Left hindlimb (tissue), 1 donor: ENCODE results near the gene NRG3.
"Not testable (repeated sequence)": the region's sequence is repeated elsewhere in the genome, so short reads cannot be mapped to it uniquely, and the experiment has no call there.

ENCODE experiments used
- DNase-seq: peaks from one replicate; pipeline ENCODE4 v3.0.0-alpha.2; 2018

NRG3 gene

DNA sequence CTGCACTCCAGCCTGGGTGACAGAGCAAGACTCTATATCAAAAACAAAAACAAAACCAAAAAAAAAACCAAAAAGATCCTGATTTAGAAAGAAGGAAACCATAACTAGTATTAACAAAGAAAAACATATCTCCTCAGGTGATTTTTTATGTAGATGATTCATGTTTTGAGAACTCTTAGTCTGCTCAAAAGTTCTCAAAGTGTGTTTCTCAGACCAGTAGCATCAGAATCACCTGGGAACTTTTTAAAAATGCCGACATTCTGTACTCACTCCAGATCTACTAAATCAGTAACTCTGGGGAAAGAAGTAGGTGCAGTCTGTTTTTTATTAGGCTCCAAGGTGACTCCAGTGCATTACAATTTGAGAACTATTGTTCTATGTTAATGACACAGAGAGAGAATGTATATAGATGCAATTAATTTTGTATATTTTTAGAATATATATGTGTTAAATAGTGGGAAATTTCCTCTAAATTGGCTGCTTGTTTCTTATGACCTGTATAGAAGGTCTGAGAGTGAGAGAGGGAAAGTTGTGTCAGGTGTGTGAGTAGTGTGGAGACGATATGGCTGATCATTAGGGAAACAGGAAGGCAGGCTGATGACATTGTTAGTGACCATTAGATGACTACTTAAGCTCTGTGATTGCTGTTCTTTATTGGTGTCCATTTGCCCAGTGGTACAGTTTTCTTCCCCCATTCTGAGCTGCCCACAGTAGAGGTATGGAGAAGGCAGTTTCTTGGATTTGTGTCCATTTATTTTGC, 1075.0 kb downstream of the NRG3 start:
- no peak for DNase-seq

DNA sequence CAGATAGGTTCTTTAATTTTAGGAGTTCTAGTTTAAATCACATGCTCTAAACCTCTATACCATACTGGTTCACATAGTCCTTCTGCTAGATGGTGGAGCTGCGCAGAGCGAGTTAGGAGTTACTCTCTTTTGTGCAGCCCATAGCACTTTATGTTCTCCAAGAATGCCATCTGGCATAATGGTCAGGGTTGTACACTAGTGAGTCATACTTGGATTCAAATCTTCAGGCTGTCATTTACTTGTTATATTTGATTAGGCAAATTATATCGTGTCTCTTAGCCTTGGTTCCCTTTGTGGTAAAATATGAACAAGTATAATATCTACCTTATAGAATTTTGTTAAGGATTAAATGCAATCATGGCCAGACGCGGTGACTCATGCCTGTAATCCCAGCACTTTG, 1078.3 kb downstream of the NRG3 start:
- no peak for DNase-seq

DNA sequence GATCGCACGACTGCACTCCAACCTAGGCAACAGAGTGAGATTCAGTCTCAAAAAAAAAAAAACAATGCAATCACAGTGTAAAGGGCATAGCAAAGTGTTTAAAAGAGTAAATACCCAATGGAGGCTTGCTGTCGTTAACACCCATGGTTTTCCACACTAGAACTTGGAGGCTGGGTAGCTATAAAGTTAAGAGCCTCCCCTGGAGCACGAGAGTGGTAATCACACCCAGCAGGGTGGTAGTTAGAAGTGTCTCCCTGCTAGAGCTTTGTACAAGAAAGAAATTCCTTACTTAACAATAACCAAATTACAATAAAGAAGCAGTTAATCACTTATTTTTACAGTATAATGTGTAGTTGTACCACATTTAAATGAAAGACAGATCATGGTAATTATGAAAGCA, 1078.9 kb downstream of the NRG3 start:
- no peak for DNase-seq

DNA sequence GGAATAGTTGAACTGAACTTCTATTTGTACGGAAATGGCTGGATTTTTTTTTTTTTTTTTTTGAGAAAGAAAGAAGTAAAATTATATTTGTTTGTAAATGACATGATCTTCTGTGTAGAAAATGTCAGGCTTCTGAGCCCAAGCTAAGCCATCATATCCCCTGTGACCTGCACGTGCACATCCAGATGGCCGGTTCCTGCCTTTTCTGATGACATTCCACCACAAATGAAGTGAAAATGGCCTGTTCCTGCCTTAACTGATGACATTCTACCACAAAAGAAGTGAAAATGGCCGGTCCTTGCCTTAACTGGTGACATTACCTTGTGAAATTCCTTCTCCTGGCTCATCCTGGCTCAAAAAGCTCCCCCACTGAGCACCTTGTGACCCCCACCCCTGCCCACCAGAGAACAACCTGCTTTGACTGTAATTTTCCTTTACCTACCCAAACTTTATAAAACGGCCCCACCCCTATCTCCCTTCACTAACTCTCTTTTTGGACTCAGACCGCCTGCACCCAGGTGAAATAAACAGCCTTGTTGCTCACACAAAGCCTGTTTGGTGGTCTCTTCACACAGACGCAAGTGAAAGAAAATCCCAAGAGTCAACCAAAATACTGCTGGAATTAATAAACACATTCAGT, 1085.5 kb downstream of the NRG3 start:
- not testable (repeated sequence) for DNase-seq

DNA sequence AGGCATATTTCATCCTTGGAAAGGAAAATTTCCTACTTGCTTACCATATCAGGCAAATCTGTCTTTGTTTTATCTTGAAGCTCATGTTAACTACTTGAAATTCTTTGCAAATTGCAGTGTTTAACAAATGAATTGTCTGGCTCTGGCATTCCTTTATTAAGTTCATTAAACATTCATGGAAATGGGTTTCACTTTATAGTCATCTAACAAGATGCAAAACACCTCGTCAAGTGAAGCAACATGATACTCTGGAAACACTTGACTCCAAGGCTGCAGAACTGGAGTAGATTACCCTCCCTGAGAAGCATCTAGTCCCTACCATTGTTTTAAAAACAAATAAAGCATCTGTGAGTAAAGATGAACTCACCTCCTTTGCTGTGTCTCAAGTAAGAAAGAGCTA, 1086.9 kb downstream of the NRG3 start:
- DNase-seq: no peak

DNA sequence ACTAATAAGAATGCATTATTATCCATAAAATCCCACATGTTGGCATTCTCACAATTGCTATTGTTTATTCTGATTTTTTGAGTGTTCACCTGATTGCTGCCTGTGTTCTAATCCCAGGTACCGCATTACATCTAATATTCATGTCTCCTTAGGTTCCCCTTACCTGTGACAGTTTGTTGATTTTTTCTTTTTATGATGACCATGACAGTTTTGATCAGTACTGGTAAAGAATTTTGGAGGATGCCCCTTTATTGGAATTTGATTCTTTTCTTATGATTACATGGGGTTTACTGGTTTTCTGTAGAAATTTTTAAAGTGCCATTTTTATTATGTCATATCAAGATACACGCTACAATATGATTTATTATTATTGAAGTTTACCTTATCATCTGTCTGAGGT, 1091.1 kb downstream of the NRG3 start:
- DNase-seq: no peak

DNA sequence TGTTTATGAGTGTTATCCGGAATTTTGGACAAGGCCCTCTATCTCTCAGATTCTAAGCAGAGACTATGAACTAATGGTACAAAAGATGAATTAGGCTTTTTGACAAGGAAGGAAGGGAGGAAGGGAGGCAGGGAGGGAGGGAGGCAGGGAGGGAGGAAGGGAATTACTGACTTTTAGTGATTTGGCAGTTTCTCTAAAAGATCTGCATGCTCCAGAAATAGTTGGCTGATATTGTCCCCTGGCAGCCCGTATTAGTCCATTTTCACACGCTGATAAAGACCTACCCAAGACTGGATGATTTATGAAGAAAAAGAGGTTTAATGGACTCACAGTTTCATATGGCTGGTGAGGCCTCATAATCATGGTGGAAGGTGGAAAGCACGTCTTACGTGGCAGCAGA, 1093.5 kb downstream of the NRG3 start:
- no peak for DNase-seq

DNA sequence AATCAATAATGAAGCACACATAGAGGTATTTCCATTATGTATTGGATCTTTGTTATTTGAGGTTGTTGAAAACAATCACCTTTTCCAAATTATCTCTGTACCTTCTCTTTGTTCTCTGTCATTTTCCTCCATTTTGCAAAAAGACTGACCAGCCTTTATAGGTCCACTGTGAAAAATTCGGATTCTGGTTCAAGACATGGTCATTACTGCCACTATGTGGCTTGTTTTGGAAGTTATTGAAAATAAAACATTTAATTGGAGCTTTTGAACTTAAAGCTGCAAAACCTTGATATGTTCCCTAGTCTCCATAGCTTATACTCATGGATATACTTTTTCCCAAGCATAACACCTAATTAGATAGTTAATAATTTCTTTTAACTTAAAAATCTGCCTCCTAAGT, 1094.4 kb downstream of the NRG3 start:
- DNase-seq: no peak

DNA sequence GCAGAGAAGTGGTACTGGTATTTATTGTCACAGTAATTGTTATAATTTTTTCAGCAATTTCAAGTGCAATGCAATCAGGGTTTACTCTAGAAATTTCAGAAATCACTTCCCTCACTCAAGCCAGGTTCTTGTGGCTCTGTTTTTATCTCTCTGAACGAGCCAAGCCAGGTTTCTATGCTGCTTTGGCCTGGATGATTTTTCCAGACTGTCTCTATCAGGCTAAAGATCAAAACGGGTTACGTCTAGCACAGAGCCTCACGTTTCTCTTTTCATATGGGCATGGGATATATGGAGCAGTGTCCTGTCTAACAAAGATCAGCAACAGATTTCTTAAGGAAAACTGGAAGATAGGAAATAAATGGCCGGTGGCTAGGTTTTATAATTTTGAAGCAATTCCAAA, 1105.3 kb downstream of the NRG3 start:
- no peak for DNase-seq

DNA sequence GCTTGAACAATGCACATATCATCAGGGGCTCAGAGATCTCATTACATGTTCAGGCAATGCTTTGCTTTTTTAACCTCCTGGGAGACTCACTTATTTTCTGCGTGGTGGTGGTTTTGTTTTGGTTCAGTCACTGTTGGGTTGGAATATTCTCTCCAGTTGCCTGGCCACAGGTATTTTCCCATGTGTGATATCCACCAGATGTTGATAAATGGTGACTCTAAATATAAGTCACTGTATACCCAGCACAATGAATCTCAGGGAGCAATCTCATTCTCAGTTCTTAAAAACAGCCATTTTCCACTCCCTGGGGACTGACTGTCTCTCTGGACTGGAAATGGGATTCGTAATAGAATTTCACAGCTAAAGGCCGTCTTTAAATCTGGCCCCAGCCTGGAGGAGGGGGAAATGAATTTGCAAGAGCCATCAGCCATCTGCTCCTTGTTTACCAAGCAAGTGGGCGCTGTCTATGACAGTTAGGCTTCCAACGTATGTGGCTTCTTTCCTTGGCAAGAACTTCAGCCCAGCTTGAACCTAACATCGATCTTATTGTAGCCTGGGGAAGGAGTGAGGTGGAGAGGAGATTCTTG, 1106.2 kb downstream of the NRG3 start:
- no peak for DNase-seq

DNA sequence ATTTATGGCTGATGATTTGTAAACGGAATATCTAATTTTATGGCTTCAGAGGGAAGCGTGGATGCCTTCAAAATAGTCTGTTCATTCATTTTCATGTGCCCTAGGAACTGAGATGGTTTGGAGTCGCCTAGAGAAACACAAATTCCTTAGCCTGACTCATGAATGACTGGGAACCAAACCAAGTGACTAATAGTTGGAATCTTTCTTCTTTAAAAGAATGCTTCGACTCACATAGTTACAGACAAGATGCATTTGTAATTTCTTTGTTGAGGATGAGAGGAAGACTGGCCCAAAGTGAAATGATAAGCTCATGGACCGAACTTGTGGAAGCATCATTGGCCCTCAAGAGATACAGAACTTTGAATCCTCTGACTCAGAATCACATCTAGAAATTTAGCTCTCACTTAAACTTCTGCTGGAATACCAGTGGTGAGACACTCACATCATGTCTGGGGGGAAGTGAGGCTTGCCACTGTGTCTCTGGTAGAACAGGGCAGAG, 1107.2 kb downstream of the NRG3 start:
- DNase-seq: no peak

DNA sequence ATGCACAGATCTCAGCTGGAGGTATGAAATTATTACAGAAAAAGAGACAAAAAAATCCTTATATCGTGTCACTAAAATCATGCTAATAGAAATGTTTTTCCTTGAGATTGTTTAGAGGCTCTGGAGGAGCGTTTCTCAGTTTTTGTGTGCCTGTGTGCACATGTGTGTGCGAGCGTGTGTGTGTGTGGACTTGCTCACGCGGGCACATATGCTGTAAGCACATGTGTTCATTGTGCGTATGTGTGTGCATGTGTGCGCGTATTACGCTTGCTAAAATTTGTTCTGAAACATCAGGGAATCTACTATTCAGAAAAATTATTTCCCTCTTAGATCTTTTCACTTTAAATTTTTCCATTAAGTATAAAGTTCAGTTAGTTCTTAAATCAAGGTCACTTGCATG, 1111.2 kb downstream of the NRG3 start:
- no peak for DNase-seq

DNA sequence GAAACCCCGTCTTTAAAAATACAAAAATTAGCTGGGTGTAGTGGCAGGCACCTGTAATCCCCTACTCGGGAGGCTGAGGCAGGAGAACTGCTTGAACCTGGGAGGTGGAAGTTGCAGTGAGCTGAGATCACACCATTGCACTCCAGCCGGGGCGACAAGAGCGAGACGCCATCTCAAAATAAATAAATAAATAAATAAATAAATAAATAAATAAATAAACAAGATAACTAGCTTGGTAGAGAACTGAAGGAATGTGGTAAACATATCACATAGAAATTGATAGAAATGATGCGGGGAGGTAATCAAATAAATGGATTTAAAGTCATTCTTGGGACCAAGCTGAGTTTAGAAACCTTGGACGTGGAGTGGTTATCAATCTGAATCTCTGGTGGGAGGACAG, 1131.5 kb downstream of the NRG3 start:
- DNase-seq: not testable (repeated sequence)

DNA sequence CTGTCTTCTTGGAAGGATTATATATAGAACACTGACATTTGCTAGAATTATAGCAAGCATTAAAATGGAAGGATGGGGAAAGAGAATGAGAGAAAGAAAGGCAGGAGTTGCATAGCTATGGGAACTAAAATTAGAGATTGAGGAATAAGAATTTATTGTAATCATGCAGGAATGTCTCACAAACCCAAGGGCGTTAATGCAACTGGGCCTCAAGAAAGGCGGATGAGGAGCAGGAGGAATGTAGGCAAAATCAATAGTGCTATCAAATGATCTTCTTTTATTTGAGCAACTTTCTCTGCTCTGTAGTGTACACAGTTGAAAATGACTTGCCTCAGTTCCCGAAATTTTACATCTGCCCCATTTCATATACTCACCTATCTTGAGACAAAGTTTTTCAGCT, 1132.5 kb downstream of the NRG3 start:
- no peak for DNase-seq

DNA sequence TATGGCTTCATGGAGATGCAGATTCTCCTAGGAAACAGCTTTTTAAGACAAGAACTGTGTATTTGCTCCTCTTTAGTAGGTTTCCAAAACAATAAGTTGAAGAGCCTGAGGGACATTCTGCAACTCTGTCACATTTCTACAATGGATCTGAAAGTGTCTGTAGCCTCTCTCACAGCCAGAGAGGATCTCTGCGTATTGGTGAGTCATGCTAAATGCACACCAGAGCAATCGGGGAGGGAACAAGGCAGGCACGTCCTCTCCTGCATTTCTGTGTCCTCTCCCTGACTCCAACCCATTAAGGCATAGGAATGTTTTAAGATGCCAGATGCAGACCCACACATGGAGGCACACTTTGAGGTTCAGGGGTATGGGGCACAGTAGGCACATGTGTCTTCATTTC, 1137.9 kb downstream of the NRG3 start:
- DNase-seq: no peak

DNA sequence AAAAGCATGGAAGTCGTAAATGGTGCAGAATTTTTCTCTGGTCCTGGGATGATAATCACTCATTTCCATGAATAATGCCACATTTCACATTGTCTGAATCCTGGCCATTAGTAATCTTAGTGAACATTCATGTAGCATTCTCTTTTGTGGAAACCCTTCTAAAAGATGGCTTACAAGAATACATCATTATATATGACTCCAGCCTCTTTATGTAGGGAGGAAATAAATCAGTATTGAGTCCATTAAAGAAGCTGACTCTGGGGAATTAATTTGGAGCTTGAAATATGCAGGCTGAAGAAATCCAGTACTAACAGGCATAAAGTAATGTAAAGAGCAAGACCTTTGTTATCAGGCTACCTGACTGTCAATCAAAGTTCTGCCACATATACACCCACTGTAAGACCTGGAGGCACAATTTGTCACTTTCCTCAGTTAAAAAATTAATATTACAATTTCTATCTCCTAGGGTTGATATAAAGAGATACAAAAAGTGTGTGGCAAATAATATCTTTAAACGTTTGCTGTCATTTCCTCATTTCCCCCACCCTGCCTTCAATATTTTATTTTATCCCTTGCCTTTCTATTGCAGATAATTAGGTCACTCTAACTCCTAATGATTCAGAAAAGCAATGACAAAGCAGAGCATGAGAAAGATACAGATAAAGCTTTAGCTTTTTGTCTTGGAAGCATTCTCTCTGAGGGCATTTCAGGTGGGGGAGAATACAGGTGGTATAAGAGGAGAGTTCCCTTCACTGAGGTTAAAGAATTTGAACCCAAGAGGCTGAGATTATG, 1142.3 kb downstream of the NRG3 start:
- no peak for DNase-seq

DNA sequence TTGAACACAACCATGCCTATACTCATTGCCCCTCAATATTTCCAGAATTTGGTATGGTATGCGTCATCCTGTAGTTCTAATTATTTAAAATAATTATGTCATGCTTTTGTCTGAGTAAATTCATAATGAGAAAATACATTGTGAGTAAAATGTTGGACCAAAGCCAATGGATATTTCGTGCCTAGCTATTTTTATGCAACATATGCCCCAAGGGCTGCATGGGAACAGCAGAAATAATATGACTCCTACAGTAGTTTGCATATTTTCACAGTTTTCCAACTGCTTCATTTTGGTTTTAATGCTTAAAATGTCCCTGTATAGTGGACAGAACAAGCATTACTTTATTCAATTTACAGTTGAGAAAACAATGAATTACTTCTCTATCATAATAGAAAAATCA, 1148.7 kb downstream of the NRG3 start:
- DNase-seq: no peak
